HG03432 (cell line): ENCODE measurements around the gene PVR.
"Not testable (repeated sequence)": the region's sequence is repeated elsewhere in the genome, so short reads cannot be mapped to it uniquely, and the experiment has no call there.

ENCODE experiments used
- ATAC-seq: cut with Tn5 transposase; IDR thresholded peaks from one replicate; pipeline ENCODE4 v1.9.1; 2021; ENCODE audit warnings: mild to moderate bottlenecking, moderate library complexity; ENCODE audit not compliant: unreplicated experiment

PVR gene

GRCh38 chr19:44617110-44617880 is 26.4 kb upstream of the PVR start:
- ATAC-seq = no peak

GRCh38 chr19:44618640-44619357 is 24.9 kb upstream of the PVR start:
- ATAC-seq = no peak

GRCh38 chr19:44620667-44621066 is 23.0 kb upstream of the PVR start:
- ATAC-seq = no peak

GRCh38 chr19:44621367-44621766 is 22.3 kb upstream of the PVR start:
- ATAC-seq = no peak

GRCh38 chr19:44623080-44623479 is 20.6 kb upstream of the PVR start:
- no peak for ATAC-seq

GRCh38 chr19:44623626-44624025 is 20.1 kb upstream of the PVR start:
- no peak for ATAC-seq

GRCh38 chr19:44624840-44625354 is 18.8 kb upstream of the PVR start:
- ATAC-seq = no peak

- not testable (repeated sequence) for ATAC-seq
Measured at GRCh38 chr19:44625637-44626036, 18.1 kb upstream of the PVR start.

GRCh38 chr19:44626048-44626624 is 17.6 kb upstream of the PVR start:
- no peak for ATAC-seq

GRCh38 chr19:44627631-44628030 is 16.1 kb upstream of the PVR start:
- ATAC-seq = no peak

- no peak for ATAC-seq
Measured at GRCh38 chr19:44628793-44629192, 14.9 kb upstream of the PVR start.

GRCh38 chr19:44631611-44632010 is 12.1 kb upstream of the PVR start:
- not testable (repeated sequence) for ATAC-seq

- ATAC-seq = not testable (repeated sequence)
Measured at GRCh38 chr19:44634058-44634457, 9.7 kb upstream of the PVR start.

GRCh38 chr19:44634785-44635184 is 8.9 kb upstream of the PVR start:
- ATAC-seq = no peak

GRCh38 chr19:44635581-44636438 is 7.9 kb upstream of the PVR start:
- ATAC-seq = no peak

- no peak for ATAC-seq
Measured at GRCh38 chr19:44636439-44637389, 7.0 kb upstream of the PVR start.

GRCh38 chr19:44637390-44637764 is 6.3 kb upstream of the PVR start:
- ATAC-seq = no peak

GRCh38 chr19:44640518-44640917 is 3.2 kb upstream of the PVR start:
- ATAC-seq = no peak

- no peak for ATAC-seq
Measured at GRCh38 chr19:44641501-44642265, 2.0 kb upstream of the PVR start.
